ENCODE measurements around the gene CD82.

The CD82 gene

DNA sequence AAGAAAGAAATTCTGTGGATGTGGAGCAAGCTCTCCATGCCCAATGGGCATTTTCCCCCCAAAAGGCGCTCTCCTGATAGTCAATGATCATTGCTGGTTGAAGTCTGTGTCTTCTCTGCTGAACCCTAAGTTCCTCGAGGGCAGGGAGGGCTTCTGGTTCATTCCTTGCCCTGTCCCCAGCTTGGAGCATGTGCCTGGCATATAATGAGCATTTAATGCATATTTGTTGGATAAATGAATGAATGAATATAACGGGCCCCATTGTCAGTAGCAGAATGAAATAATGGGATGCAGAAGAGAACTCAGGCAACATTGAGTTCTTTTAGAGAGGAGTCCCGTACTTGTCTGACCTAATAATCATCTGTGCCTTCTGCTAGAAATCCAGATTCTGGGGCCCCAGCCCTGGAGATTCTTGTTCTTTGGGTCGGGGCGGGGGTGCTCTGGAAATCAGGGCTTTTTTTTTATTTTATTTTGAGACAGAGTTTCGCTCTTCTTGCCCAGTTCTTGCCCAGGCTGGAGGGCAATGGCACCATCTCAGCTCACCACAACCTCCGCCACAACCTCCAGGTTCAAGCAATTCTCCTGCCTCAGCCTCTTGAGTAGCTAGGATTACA, 64.4 kb downstream of the CD82 start:
- no peak overlapping the region for H3K27ac ChIP-seq
- TF ChIP-seq, protein P1, sequence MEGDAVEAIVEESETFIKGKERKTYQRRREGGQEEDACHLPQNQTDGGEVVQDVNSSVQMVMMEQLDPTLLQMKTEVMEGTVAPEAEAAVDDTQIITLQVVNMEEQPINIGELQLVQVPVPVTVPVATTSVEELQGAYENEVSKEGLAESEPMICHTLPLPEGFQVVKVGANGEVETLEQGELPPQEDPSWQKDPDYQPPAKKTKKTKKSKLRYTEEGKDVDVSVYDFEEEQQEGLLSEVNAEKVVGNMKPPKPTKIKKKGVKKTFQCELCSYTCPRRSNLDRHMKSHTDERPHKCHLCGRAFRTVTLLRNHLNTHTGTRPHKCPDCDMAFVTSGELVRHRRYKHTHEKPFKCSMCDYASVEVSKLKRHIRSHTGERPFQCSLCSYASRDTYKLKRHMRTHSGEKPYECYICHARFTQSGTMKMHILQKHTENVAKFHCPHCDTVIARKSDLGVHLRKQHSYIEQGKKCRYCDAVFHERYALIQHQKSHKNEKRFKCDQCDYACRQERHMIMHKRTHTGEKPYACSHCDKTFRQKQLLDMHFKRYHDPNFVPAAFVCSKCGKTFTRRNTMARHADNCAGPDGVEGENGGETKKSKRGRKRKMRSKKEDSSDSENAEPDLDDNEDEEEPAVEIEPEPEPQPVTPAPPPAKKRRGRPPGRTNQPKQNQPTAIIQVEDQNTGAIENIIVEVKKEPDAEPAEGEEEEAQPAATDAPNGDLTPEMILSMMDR (conservative IDR thresholded peaks at IDR 0.05) = no peak
- no peak for TF ChIP-seq ZFX (IDR thresholded peaks at IDR 0.05)

DNA sequence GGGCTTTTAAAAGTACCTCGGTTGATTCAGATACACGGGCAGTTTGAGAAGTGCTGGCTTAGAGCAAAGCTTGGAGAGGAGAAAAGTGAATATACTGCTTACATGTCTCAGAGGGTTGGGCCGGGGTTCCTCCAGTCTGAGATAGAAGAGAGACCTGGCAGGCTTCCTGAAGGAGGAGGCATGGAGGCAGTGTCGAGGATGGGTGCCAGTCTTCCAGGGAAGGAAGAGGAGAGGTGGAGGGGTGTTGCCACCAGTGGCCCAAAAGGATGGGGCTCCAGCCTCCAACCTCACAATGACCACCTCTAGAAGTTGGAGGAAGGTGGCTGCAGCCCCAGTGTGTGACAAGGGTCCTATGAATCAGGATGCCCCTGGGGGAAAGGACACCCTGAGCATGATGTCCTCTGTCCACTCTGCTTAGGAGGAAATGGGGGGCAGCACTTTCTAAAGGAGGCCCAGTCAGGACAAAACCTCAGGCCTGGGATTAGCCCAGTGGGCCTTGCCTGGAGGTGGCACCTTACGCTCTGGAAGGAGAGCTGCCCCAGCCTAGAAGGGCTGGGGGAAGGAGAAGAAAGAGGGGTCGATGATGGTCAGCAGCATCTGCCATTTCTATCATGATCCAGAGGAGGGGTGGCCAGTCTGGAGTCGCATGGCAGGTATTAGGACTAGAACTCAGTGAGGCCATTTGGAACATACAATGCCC, 65.2 kb downstream of the CD82 start:
- TF ChIP-seq ZFX (IDR thresholded peaks at IDR 0.05) = no peak
- TF ChIP-seq, protein P1 (conservative IDR thresholded peaks at IDR 0.05) = no peak
- no peak overlapping the region for H3K27ac ChIP-seq

DNA sequence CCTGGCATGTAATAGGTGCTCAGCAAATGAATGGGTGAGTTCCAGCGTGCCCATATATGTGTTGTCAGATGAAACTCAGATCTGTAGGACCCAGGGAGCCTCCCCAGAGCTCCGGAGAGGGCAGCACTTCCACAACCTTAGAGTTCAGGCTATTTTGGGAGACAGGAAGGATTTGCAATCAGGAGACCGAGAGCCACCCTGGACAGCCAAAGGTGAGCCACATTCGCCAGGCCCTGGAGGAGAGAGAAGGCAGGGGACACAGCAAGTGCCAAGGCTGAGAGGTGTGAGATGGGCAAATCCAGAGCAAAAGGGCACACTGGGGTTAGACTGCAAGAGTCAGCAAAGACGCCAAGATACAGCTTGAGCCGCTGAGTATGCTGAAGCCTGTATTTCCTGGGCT, 66.4 kb downstream of the CD82 start:
- H3K27ac ChIP-seq = no peak overlapping the region
- TF ChIP-seq, protein P1 (conservative IDR thresholded peaks at IDR 0.05) = no peak
- no peak for TF ChIP-seq ZFX (IDR thresholded peaks at IDR 0.05)

DNA sequence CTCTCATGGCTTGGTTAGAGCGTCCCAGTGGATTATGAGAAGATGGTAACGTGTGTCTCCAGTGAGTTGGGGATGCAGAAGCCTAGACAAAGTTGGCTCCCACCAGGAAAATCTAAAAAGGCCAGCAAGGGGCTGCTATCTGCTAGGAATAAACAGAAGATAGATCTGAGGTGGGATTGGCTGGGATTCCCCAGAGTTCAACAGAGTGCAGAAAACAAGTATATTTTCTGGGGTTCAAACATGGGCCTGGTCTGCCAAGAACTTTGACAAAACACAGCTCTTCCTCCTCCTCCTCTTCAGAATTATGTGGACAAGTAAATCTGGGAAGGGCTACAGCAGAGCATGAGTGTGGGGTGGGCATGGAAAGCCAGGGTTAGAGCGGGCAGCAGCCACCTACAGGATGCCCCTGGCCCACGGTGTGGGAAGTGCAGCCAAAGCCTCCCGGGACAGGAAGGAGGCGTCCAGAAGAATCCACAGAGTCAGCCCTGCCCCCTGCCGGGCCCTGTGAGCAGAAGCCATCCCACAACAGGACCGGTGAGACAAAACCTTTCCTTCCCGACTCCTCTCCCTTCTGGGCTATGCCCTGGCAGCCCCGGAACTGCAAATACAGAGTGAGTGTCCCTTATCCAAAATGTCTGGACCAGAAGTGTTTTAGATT, 67.1 kb downstream of the CD82 start:
- TF ChIP-seq, protein P1 (conservative IDR thresholded peaks at IDR 0.05) = peak; percentile 59
- no peak for TF ChIP-seq ZFX (IDR thresholded peaks at IDR 0.05)
- H3K27ac ChIP-seq = no peak overlapping the region

DNA sequence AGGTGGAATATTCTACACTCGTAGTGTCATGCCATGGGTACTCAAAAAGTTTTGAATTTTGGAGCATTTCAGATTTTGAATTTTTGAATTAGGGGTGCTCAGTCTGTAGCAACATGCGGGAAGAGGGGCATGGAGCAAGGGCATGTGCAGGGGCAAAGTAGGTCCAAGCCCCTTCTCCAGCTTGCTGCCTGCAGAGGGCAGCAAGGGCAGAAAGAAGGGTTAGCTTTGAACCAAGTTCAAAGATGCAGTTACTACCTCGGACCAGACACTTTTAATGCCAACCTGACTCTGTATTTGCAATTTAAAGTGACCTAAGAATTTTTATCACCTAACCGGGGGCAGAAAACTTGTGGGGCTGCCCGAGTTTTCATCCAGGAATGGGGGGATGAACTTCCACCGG, 68.2 kb downstream of the CD82 start:
- no peak overlapping the region for H3K27ac ChIP-seq
- TF ChIP-seq, protein P1 (conservative IDR thresholded peaks at IDR 0.05) = no peak; the same call in 1 of the 2 replicates
- no peak for TF ChIP-seq ZFX (IDR thresholded peaks at IDR 0.05)

DNA sequence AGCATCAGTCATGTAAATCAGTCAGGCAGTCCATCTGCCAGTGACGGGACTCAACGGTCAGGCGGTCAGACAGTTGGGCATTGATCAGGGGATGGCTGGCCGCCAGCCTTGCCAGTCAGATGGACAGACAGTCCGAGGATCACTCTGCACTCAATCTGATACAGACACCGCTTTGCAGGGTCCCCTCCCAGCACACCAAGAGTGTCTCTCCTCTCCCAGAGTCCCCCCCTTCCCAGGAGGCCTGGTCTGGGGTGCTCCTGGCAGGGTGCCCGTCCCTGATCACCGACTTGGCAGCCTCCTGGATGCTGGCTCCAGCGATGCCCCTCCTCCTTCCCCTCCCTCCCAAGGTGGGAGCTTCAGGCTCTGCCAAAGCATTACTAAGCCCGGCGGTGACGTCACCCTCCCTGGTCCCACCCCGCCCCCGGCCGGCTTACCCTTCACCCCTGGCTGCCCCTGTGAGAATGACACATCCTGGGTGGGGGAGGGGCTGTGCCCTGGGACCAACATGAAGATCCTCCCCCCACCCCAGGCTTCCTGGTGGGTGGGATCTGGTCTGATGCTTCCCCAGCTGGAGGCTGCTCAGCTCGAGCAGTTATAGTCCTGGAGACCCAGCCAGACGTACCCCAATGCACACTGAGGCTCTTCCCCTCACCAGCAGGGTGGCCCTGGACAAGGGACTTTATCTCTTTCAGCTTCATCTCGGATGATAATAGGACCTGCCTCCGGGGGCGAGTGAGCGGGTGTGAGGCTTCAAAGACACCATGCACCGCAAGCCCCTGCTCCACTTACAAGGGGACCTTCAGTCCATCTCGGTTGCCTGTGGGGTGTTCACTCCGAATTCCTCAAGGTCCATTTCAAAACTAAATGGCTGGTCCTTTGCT, 69.2 kb downstream of the CD82 start:
- no peak for TF ChIP-seq ZFX (IDR thresholded peaks at IDR 0.05)
- TF ChIP-seq, protein P1 (conservative IDR thresholded peaks at IDR 0.05) = no peak
- no peak overlapping the region for H3K27ac ChIP-seq
